NCI-H1694 (cell line): ENCODE measurements around the gene EPB41.
"Not testable (repeated sequence)": the region's sequence is repeated elsewhere in the genome, so short reads cannot be mapped to it uniquely, and the experiment has no call there.

Source experiments
- DNase-seq: peaks from one replicate; lab custom pipeline; 2025; lab: John Stamatoyannopoulos, UW

EPB41 gene

GRCh38 chr1:28927266-28927647 is 12.9 kb downstream of the EPB41 start:
- DNase-seq: no peak

- DNase-seq: no peak
Measured at GRCh38 chr1:28927648-28928313, 13.4 kb downstream of the EPB41 start.

- DNase-seq: no peak
Measured at GRCh38 chr1:28928314-28928941, 14.1 kb downstream of the EPB41 start.

GRCh38 chr1:28933277-28933676 is 18.9 kb downstream of the EPB41 start:
- no peak for DNase-seq

GRCh38 chr1:28933918-28934317 is 19.5 kb downstream of the EPB41 start:
- no peak for DNase-seq

GRCh38 chr1:28934676-28935075 is 20.3 kb downstream of the EPB41 start:
- no peak for DNase-seq

GRCh38 chr1:28935293-28935692 is 20.9 kb downstream of the EPB41 start:
- no peak for DNase-seq

- DNase-seq: no peak
Measured at GRCh38 chr1:28936094-28936493, 21.7 kb downstream of the EPB41 start.

GRCh38 chr1:28936528-28936927 is 22.2 kb downstream of the EPB41 start:
- DNase-seq: no peak

- DNase-seq: not testable (repeated sequence)
Measured at GRCh38 chr1:28943581-28943980, 29.2 kb downstream of the EPB41 start.

GRCh38 chr1:28950006-28950405 is 35.6 kb downstream of the EPB41 start:
- no peak for DNase-seq

GRCh38 chr1:28950449-28950848 is 36.1 kb downstream of the EPB41 start:
- no peak for DNase-seq

GRCh38 chr1:28954126-28954726 is 39.9 kb downstream of the EPB41 start:
- DNase-seq: no peak

- no peak for DNase-seq
Measured at GRCh38 chr1:28956038-28956464, 41.7 kb downstream of the EPB41 start.

- not testable (repeated sequence) for DNase-seq
Measured at GRCh38 chr1:28962114-28962831, 47.9 kb downstream of the EPB41 start.

- no peak for DNase-seq
Measured at GRCh38 chr1:28965271-28965870, 51.0 kb downstream of the EPB41 start.

GRCh38 chr1:28966617-28967016 is 52.2 kb downstream of the EPB41 start:
- no peak for DNase-seq

GRCh38 chr1:28971980-28972771 is 57.8 kb downstream of the EPB41 start:
- DNase-seq: no peak

GRCh38 chr1:28973596-28974421 is 59.4 kb downstream of the EPB41 start:
- DNase-seq: no peak

- DNase-seq: no peak
Measured at GRCh38 chr1:28974432-28974831, 60.1 kb downstream of the EPB41 start.

- DNase-seq: no peak
Measured at GRCh38 chr1:28976248-28976647, 61.9 kb downstream of the EPB41 start.
